IPS DF 4.7 (cell line): ENCODE data around the gene RYR3.
"Not testable (repeated sequence)": the region's sequence is repeated elsewhere in the genome, so short reads cannot be mapped to it uniquely, and the experiment has no call there.

Source experiments
- DNase-seq: peaks from one replicate; pipeline ENCODE4 v3.0.0-alpha.2; 2013; ENCODE audit warnings: low spot score; ENCODE audit errors: extremely low read depth

RYR3 gene

DNA sequence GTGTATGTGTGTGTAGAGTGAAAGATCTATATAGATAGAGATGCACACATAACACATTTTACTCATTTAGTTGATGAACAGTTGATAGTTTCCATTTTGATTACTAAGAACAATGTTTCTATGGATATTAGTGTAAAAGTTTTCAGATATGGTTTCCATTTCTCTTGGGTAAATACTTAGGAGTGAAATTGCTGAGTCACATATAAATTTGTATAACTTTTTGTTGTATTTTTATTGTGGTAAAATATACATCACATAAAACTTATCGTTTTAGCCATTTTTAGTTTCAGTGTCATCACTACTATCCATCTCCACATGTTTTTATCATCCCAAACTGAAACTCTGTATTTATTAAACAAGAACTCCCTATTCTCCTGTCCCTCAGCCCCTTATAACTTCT lies 258.3 kb downstream of the RYR3 start:
- no peak for DNase-seq

DNA sequence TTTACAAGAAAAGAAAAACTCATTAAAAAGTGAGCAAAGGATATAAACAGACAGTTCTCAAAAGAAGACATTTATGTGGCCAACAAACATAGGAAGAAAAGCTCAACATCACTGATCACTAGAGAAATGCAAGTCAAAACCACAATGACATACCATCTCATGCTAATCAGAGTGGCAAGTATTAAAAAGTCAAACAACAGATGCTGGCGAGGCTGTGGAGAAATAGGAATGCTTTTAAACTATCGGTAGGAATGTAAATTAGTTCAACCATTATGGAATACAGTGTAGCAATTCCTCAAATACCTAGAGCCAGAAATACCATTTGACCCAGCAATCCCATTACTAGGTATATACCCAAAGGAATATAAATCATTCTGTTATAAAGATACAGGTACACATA lies 267.1 kb downstream of the RYR3 start:
- not testable (repeated sequence) for DNase-seq

DNA sequence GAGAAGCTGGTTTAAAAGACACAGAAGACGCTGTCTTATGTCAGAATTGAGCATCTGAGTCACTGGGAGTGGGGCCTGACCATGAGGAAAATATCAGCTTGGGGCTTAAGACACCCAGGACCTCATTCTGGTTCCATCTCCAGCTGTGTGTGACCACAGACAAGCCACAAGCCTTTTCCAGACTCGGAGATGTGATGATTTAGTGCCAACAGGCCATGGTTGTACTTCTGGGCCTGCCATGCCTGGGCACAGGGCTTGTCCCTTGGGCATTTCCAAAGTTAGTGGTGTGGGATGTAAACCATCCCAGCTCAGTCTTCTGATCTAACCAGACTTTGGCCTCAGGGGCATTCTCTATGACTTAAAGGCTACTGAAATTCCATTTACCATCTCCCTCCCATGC lies 269.8 kb downstream of the RYR3 start:
- no peak for DNase-seq

DNA sequence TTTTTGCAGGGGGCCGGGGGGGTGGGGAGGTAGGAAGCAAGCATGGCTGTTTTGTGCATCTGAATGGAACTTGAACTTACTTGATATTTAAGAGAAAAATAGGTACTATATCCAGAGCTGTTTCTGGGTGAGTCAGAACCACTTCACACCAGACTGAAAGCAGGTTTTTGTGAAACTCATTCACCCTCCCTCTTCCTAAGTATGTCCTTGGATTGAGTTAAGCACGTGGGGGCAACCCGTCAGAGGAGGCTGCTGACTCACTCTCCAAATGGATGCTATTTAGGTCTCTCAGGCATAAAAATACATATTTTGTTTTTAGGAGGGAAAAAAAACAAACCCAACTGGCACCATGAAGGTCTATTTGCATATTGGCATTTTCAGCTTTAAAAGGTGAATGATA lies 270.3 kb downstream of the RYR3 start:
- no peak for DNase-seq

DNA sequence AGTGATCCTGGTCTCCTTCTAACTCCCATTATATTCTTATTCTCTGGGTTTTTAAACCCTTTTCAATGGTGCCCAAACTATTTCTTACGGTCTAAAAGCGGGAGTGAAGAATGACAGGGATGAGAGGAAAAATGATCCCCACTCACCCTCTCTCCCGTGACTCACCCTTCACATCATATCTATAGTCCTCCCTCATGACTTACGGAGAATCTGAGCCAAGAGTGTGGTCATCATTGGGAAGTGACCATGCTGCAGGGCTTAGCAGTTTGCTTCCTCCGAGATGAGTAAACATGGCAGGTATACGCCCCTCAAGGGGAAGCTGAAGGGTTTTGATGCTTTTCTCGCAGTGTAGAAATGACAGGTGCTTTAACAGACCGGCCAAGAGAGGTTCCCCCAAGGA lies 274.0 kb downstream of the RYR3 start:
- no peak for DNase-seq

DNA sequence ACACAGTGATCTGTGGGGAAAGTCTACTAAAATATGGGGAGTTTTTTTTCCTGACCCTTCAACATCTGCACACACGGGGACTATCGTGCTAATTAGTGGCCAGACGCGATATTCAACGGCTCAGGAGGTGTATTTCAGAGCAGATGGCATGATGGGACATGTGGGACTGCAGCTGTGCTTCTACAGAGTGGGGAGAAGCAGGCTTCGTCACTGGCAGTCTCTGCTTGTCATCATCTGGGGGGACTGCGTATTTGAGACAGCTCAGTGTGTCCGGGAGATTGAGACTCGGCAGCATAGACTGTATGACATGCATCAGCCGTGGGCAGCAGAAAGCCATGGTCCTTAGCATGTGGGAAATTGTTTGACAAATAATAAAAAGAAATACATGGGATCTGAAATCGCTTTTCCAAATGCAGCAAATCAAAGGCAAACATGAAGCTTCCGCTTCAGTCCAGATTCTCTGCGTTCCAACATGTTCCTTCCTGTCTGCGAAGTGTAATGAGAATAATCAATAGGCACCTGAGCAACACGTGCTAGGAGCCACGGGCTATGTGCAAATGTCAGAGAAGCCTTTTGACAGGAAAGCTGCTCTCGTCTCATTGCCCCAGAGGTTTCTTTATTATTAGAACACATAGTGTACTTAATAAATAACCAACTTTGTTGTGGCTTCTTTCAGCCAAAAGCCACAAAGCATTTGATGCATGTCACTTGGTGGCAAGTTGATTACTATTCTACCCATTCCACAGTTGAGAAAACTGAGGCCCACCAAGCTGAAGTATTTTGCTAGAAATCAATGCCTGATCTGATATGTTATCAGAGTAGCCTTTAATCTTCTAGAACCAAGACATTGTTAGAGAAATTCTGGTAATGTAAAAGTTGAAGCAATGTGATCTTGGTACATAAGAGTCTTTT lies 276.3 kb downstream of the RYR3 start:
- no peak for DNase-seq

DNA sequence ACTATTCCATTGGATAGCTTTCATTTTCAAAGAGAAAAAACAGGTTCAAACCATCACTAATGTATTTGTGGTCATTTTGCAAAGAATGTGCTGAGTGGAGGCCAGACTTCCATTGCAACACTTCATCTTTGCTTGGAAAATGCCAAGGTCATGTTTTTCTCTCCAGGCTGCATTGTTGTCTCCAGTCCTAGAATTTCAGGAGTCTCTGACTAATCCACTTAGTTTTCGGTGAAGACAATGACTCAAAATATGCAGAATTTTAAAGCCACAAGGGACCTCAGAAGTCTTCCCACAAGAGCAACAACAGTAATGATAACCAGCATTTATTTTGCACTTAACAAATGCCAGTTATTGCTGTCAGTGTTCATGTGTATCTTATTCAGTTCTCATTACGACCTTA lies 277.0 kb downstream of the RYR3 start:
- DNase-seq: no peak

DNA sequence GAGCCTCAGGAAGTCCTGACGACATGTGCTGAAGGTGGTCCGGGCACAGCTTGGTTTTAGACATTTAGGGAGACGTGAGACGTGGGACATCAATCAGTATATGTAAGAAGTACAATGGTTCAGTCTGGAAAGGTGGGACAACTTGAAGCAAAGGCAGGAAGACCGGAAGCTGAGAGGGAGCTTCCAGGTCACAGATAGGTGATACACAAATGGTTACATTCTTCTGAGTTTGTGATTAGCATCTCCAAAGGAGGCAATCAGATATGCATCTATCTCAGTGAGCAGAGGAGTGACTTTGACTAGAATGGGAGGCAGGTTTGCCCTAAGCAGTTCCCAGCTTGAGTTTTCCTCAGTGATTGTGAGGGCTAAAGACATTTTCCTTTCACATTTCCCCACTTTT lies 282.1 kb downstream of the RYR3 start:
- no peak for DNase-seq

DNA sequence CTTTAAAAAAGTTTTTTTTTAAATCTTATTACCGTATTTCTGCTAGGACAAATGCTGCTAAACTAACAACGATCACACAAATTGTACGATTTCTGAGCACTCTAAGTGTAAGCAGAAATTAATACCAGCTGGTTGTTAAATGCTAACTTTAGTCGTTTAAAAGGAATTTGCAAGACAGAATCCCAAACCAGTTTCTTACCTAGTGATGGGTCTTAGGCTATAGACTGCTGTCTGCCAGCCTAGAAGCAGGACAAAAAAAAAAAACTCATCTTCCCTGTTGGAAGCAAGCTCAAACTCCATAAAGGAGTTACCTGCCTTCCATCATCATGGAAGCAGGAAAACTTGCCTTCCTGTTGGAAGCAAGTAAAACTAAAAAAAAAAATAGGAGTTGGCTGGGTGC lies 287.6 kb downstream of the RYR3 start:
- not testable (repeated sequence) for DNase-seq

DNA sequence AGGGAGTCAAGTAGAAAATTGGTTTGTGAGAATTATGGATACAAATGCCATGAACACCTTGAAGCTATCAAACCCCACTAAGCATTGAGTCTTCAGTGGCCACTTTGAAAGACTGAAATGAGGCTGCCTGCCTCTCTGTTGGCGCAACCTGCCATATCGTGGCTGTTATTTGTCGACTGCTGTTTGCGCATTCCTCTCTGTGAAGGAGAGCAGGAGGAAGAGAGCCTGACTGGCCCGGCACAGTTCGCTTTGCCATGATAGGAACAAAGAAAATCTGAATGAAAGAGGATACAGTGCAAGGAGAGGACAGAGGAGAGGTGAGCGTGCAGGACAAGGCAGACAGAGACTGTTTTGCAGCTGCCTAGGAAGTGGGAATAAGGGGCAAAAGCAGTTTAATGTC lies 289.4 kb downstream of the RYR3 start:
- no peak for DNase-seq

DNA sequence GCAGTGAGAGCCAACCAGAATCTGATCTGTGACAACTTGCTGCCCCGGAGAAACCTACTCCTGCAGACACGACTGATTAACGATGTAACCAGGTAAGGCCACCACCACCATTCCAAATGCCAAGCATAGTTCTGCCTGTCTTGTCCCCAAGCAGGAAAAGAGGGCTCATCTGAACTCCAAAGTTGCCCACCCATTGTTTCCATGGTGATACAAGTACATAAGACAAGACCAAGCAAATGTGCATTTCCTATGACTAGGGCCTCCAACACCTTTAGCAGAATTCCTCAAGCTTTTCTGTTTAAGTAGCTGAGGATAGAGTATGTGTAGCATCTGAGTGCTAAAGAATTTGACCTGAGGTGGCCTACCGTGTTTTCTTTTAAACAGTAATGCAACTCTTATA lies 290.7 kb downstream of the RYR3 start:
- DNase-seq: no peak

DNA sequence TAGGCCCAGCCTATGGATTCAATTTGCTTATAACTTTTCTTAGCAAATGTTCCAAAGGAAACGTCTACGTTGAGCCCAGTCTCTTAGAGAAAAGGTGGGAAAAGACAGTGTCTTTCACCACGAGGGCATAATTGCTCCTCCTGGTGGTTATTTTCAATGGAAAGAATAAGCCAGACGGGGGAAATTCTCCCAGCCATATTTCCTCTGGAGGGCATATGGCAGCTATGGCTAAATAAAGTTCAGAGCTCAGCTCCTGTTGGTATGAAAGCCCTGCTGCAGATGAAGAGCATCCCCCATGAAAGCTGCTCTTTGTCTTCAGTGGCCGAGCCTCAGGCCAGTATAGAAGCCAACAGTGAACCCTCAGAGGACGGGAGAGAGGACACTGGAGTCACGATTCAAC lies 297.9 kb downstream of the RYR3 start:
- DNase-seq: no peak

DNA sequence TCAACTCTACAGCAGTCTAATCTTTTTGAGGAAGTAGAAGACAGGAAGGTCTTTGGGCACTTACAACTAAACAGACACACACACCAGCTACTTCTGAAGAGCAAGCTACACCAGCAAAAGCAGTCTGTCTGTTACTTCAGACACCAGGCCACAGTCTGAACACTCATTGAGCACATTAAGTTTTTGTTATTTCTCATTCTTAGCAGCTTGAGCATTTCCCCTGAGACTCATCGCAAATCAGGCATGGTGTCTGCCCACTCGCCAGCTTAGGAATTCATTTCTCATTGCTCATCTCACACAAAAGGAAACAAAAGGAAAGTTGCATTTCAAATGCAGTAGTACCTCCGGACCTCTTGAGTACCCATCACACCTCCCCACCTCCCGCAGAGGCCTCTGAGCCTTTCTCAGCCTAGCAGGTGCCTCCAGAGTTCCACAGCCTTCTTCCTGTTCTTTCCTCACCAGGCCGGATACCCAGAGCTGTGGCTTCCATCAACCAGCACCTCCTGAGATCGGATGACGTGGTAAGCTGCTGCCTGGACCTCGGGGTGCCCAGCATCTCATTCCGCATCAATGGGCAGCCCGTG lies 302.0 kb downstream of the RYR3 start:
- no peak for DNase-seq

DNA sequence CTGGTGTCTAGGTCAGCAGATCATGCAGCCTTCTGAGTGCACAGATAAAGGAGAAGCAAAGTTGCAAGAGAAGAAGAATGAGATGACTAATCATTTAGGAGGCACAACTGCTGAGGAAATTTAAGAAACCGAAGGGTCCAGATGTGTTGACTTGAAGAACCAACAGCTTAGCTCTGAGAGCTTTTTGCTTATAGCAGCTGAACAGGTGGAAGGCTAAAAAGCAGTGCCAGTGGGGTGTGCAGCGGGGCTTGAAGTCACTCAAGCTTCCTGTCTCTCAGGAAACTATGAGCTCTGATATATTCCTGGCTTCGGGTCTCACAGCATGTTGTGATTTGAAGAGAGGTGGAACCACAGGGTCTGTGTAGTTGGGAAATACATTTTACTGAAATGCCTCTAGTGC lies 305.7 kb downstream of the RYR3 start:
- no peak for DNase-seq

DNA sequence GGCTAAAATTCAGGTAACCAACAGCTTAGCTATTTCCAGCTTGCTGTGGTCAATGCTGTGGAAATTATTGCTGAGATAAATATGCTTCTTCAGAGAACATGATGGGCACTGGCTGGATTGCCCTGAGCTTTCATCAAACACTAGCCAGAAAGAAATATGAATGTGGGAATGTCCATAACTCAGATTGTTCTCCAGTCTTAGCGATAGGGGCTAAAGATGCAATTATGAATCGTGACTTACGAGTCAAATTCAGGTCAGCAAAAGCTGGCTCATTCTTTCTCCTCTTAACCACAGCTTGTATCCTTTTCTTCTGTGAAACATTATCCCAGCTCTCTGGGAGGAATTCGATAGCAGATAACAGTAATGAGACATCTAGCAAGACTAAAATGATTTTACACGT lies 307.6 kb downstream of the RYR3 start:
- DNase-seq: no peak

DNA sequence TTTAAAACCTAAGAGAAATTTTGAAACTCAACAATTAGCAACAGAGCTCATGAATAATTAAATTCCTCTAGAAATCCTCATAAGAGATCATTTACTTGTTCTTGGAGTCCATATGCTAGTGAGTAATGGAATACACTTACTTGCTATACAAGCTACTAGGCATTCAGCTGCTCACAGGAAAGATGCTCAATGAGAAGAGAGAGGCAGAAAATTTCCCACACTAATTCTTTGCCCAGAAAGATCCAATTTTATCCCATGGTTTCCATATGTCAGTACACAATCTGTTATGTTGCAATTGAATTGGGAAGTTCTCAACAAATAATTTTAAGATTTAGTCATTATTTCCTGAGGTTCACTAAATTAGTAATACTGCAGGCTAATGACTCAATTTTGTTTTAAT lies 310.4 kb downstream of the RYR3 start:
- DNase-seq: no peak

DNA sequence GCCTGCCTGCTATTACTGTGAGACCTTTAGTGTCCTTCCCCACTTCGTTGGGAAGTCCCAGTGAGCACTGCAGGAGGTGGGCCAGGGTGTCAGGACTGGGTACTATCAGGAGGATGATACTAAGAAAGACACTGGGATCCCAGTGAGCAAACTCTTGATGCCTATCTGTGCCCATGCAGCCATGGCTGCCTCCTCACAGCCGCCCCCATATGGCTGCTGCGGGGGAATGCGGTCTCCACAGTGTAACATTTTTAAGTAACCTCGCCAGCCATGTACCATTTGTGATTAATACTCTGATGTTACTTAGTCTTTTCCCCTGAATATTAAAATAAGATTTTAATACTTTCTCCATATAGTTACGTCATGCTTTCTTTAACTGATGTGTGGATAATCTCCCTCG lies 312.2 kb downstream of the RYR3 start:
- DNase-seq: no peak

DNA sequence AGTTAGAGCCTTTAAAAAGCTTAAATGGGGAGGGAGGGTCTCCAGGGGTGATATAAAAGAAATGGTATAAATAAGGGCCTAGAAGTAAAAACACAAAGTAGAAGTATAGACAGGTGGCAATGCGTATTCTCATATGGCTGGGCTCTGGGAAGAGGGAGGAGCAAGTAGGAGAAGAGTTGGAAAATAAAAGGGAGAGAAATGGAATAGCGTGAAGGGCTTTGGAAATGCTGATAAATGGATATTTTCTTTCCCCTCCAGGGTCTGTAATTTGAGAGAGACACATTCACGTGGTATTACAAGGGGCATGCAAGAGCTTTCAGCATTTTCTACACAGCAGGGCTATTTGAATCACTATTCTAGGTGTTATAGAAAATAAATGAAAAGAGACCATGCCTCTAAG lies 313.7 kb downstream of the RYR3 start:
- DNase-seq: no peak

DNA sequence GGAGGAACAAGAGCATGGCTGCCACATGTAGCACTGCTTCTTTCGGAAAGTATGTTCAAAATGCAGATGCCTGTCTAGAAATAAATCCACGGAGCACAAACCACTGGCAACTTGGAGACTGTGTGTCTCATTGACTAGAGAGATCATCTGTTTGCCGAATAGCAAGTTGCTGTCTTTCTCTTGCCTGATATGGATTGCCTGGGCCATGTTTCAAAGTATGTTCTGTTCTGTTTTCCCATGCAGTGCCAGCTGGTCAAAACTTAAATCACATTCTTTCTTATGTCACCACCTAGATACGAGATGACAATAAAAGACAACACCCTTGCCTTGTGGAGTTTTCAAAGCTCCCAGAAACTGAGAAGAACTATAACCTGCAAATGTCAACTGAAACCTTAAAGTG lies 318.9 kb downstream of the RYR3 start:
- DNase-seq: no peak

DNA sequence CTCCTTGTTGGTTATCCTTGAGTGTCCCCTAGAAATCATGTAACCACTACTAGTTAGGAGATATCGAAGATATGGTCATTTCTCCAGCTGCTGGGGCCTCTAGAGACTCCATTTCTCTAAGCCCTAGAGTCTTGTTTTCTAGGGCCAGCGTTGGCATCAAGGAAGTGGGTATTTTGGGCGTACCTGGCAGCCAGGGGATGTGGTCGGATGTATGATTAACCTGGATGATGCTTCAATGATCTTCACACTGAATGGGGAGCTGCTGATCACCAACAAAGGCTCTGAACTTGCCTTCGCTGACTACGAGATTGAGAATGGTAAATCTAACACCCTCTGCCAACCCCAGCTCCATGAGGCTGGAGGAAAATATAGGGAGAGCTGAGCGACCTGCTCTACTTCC lies 325.5 kb downstream of the RYR3 start:
- no peak for DNase-seq

DNA sequence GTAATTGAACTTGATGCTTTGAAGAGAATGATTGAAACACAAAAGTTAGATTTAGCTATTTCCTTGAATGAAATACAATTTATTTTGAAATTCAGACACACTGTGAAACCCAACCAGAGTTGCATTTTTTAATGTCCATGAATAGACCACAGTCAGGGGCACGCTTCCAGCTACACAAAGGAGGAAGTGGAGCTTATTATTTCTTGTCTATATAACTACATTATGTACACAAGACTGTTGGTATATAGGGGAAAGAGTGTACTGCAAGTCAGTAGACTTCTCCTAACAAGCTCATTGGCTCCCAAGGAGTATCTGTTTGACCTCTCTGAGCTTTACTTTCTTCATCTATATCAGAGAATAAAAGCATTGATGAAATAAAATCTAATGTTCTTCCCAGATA lies 326.2 kb downstream of the RYR3 start:
- DNase-seq: no peak

DNA sequence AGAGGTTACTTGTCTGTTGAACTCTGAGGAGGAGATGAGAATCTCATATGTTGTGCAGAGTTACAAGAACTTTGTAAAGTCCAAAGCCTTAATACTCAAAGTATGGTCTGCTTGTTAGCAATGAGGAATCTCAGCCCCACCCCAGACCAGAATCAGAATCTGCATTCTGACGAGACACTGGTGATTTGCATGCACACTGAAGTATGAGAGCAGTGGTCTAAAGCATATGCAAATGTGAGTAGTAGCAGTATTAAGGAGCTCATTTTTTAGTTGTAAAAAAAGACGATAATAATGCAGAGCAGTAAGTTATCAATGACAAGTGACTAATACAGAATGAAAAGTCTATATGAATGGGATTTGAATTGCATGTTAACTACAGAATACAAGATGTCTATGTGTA lies 327.7 kb downstream of the RYR3 start:
- no peak for DNase-seq

DNA sequence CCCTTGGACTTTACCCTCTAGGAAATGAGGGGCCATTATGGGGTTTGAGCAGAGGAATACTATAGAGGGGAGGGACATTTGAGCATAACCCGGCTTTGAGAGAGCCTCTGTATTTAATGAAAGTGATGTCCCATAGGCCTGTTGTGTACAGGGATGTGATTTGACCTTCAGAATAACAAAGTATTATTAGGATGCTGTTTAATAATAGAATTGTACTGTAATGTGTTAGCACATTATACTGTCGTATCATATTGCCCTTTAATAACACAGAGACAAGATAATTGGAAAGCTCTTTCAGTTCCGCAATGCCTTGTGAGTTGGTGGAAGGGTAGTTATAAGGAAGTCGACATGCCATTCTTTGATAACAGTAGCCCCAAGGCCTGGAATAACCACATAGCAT lies 328.3 kb downstream of the RYR3 start:
- DNase-seq: no peak
